ENCODE measurements around the gene RAI1. TPM values are rescaled to one million over a fixed set of nuclear protein-coding genes. Genes with fewer than 3 reads are reported as not detected.

The RAI1 gene
- total RNA-seq, 1 donor from 2014 or later = 6.0 TPM

GRCh38 chr17:17813725-17814095, 132.5 kb downstream of the RAI1 start:
- DNase-seq (ENCODE audit: low read depth in 2 of 2) = no peak

GRCh38 chr17:17814162-17815061, 133.2 kb downstream of the RAI1 start:
- DNase-seq (ENCODE audit: low read depth in 2 of 2) = no peak

GRCh38 chr17:17815062-17815406, 133.8 kb downstream of the RAI1 start:
- no peak for DNase-seq (ENCODE audit: low read depth in 2 of 2)

GRCh38 chr17:17815436-17816200, 134.4 kb downstream of the RAI1 start:
- no peak for DNase-seq (ENCODE audit: low read depth in 2 of 2)

DNA sequence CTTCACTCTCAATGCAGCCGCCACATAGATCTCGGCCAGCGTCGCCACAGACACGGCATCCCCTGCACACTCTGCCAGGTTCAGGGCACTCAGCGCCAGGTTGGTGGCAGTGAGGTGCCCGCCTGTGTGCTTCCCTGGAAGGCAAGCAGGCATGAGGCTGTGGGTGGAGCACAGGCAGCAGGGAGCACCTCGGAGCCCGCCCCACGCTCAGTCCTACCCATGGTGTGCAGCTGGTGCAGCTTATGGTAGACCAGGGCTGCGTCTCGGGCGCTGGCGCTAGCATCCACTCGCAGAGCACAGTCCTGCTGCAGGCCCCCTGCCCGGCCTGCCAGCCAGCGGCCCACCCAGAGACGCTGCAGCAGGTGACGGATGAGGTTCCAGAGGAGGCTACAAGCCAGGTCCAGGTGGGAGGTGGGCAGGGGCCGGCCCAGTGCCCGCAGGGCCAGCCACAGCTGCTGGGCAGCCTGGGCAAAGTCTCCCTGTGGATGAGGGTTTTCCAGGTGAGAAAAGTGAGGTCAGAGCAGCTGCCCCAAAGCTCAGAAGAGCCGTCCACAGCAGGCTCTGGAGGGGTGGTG, 135.1 kb downstream of the RAI1 start:
- DNase-seq (ENCODE audit: low read depth in 2 of 2) = no peak

DNA sequence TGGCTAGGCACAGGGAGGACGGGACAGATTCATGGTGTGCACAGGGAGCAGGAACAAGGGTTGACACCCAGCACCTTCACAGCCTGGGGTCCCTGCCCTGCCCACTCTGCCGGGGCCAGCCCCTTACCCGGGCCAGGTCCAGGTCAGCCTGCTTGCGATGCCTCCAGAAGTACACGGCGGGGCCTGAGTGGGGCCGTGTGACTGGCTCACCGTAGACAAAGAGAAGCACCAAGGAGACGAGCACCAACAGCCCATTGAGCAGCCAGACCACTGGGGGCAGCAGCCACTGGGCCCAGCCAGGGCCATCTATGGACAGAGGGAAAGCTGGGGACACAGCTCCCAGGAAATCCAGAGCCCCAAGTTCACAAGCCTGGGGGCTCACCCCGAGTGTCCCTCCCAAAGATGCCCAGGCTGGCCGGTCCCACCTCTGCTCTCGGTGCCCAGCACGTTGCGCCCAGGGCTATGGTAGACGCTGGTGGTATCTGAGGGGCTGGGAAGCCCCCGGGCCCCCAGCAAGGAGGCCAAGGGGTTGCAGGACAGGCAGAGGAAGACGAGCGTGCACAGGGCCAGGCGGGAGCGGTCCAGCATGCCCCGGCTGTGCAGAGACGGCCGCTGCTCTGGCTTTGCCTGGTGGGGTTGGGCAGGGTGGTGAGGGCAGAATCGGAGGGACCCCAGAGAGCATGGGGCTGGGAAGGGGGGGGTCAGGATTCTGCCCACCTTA, 135.7 kb downstream of the RAI1 start:
- no peak for DNase-seq (ENCODE audit: low read depth in 2 of 2)

DNA sequence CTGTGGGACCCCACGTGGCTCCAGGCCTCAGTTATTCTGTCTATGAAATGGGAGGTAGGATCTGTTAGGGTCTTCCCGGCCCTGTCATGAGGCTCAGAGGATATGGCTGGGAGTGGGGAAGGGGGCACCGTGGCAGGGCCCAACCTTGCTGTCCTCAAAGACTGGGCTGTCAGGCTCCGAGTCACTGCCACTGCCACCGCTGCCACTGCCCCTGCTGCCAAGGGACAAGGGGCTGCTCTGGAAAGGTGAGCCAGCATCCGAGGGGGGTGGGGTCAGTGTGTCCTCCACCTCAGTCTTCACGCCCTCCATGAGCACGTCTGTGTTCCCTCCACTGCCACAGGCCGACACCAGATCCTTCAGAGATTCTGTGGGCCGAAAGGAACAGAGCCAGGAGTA, 136.3 kb downstream of the RAI1 start:
- no peak for DNase-seq (ENCODE audit: low read depth in 2 of 2)

GRCh38 chr17:17818088-17818526, 136.8 kb downstream of the RAI1 start:
- no peak for DNase-seq (ENCODE audit: low read depth in 2 of 2)

- DNase-seq (ENCODE audit: low read depth in 2 of 2) = no peak
Measured at GRCh38 chr17:17819111-17819510, 137.9 kb downstream of the RAI1 start.

- DNase-seq (ENCODE audit: low read depth in 2 of 2) = peak; percentile 92 to 96
Measured at GRCh38 chr17:17819561-17819995, 138.3 kb downstream of the RAI1 start.

GRCh38 chr17:17820046-17820445, 138.8 kb downstream of the RAI1 start:
- DNase-seq (ENCODE audit: low read depth in 2 of 2) = no peak

GRCh38 chr17:17820463-17821158, 139.4 kb downstream of the RAI1 start:
- DNase-seq (ENCODE audit: low read depth in 2 of 2) = no peak

DNA sequence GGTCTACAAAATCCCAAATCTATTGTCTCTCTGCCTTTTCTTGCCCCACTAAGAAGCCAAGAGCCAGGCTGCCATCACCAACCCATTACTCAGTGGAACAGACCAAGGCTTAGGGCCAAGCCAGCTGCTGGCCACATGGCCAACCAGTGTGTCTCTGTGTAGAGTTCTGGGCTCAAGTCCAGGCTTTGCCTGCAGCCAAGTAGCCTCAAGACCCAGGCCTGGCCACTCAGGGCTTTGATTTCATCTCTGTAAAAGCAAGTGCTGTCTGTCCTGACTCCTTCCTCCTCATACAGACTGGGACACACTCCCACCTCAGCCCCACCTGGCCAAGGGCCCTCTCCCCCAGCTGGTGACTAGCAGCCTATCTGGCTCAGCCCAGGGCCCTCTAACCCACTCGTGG, 140.9 kb downstream of the RAI1 start:
- no peak for DNase-seq (ENCODE audit: low read depth in 2 of 2)

- no peak for DNase-seq (ENCODE audit: low read depth in 2 of 2)
Measured at GRCh38 chr17:17822616-17823015, 141.4 kb downstream of the RAI1 start.

GRCh38 chr17:17823433-17824118, 142.3 kb downstream of the RAI1 start:
- peak in 1 of 2 donors; percentile 81 for DNase-seq (ENCODE audit: low read depth in 2 of 2)

- DNase-seq (ENCODE audit: low read depth in 2 of 2) = no peak
Measured at GRCh38 chr17:17824119-17824782, 143.0 kb downstream of the RAI1 start.

GRCh38 chr17:17824783-17825614, 143.7 kb downstream of the RAI1 start:
- DNase-seq (ENCODE audit: low read depth in 2 of 2) = no peak

DNA sequence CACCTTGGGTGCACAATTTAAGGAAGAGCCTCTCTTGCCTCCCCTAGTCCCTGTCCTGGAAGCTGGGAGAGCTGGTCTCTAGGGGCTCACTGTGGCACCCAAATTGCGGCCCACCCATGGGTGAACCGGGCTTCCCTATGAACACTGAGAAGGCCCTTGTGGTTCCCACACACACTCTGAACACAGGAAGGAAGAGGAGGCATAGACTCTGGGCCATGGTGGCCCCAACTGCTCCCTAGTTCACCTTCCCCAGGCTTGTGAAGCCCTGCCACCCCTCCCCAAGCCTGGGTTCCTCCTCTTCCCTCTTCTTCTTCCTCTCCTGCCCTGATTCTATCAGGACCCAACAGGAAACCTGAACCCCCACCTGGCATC, 145.1 kb downstream of the RAI1 start:
- no peak for DNase-seq (ENCODE audit: low read depth in 2 of 2)
